HL-60 (cell line): ENCODE measurements around the gene NEK11.

ENCODE experiments used
- DNase-seq, 2 experiments: peaks; one replicate each; pipeline ENCODE4 v3.0.0-alpha.2; 2010 to 2020; ENCODE audit warnings: low read depth in 1 of 2, low spot score in 1 of 2
- H3K27ac ChIP-seq: fragments of 250-450 bp; sonication (Bioruptor Pico); replicated peaks from 2 replicates; pipeline ENCODE4 v1.5.1; 2020; ENCODE audit warnings: mild to moderate bottlenecking, moderate library complexity
- H3K27me3 ChIP-seq: fragments of 250-450 bp; sonication (Bioruptor Pico); 2 replicates; pipeline ENCODE4 v1.5.1; 2021; ENCODE audit warnings: mild to moderate bottlenecking, moderate library complexity; ENCODE audit not compliant: insufficient read depth, poor library complexity, severe bottlenecking
- H3K4me3 ChIP-seq: replicated peaks from 2 replicates; pipeline ENCODE4 v1.5.1; 2011; ENCODE audit warnings: mild to moderate bottlenecking, control low read depth, low read length; ENCODE audit not compliant: insufficient read depth
- CTCF ChIP-seq: IDR thresholded peaks from one replicate; pipeline ENCODE4 v1.5.1; 2011; ENCODE audit warnings: low read length, control low read depth, inconsistent platforms; ENCODE audit not compliant: insufficient read depth
- GABPA ChIP-seq: IDR thresholded peaks from 2 replicates; pipeline ENCODE4 v1.6.1; 2012; ENCODE audit warnings: low read depth
- POLR2AphosphoS5 ChIP-seq: IDR thresholded peaks from 2 replicates; pipeline ENCODE4 v1.6.1; 2012; ENCODE audit warnings: low read depth
- REST ChIP-seq: IDR thresholded peaks from 2 replicates; pipeline ENCODE4 v1.6.1; 2012; ENCODE audit warnings: low read depth; ENCODE audit not compliant: insufficient replicate concordance
- SPI1 ChIP-seq: IDR thresholded peaks from 2 replicates; pipeline ENCODE4 v1.6.1; 2012; ENCODE audit warnings: low read depth, mild to moderate bottlenecking, borderline replicate concordance

The NEK11 gene

GRCh38 chr3:131194816-131195215, 168.1 kb downstream of the NEK11 start:
- TF ChIP-seq GABPA (no peak), POLR2AphosphoS5 (no peak)

GRCh38 chr3:131200636-131201199, 174.0 kb downstream of the NEK11 start:
- Histone ChIP-seq H3K27ac (no peak overlapping the region), H3K27me3 (no peaks in the 10 kb centered on the region), H3K4me3 (no peak overlapping the region)
- TF ChIP-seq SPI1 = no peak
- no peak for TF ChIP-seq POLR2AphosphoS5
- TF ChIP-seq REST = no peak
- no peak for TF ChIP-seq CTCF
- no peak for TF ChIP-seq GABPA
- no peak for DNase-seq

More at GRCh38 chr3:131194816-131195215, 168.1 kb downstream of the NEK11 start:
- Histone ChIP-seq H3K27ac (no peak overlapping the region), H3K4me3 (no peak overlapping the region), H3K27me3 (no peaks in the 10 kb centered on the region)
- no peak for DNase-seq

GRCh38 chr3:131216330-131216729, 189.7 kb downstream of the NEK11 start:
- H3K4me3 ChIP-seq = no peak overlapping the region
- no peak for DNase-seq
- no peak for TF ChIP-seq REST
- TF ChIP-seq POLR2AphosphoS5 = no peak
- TF ChIP-seq SPI1 = no peak
- no peak for TF ChIP-seq CTCF
- TF ChIP-seq GABPA = no peak
- no peak overlapping the region for H3K27ac ChIP-seq
- no peaks in the 10 kb centered on the region for H3K27me3 ChIP-seq

GRCh38 chr3:131216801-131217200, 190.1 kb downstream of the NEK11 start:
- TF ChIP-seq SPI1 = no peak
- no peak for TF ChIP-seq POLR2AphosphoS5
- no peak for TF ChIP-seq REST
- no peak for TF ChIP-seq GABPA
- TF ChIP-seq CTCF = no peak
- no peak overlapping the region for H3K27ac ChIP-seq
- no peak overlapping the region for H3K4me3 ChIP-seq
- DNase-seq = no peak
- H3K27me3 ChIP-seq = no peaks in the 10 kb centered on the region
